GM12878 (cell line): ENCODE data around the gene AGAP1. TPM values are rescaled to one million over a fixed set of nuclear protein-coding genes. Genes with fewer than 3 reads are reported as not detected.

ENCODE experiments used
- ATAC-seq: fragments of 200-7000 bp; cut with Tn5 transposase; 3 replicates; pipeline ENCODE4 v1.9.1; 2020; ENCODE audit warnings: mild to moderate bottlenecking, moderate library complexity
- BruUV-seq: library from RNA; stranded (reverse); fragments of 400-500 nt; replicated peaks from 2 replicates; lab custom pipeline; 2021; lab: Mats Ljungman, UMichigan
- CTCF ChIA-PET: fragments of 300-600 bp; sonication (Branson Sonifier 250); formaldehyde crosslinking; extraction: SDS; loops from one replicate; lab custom pipeline; 2021; ENCODE audit warnings: inconsistent platforms; lab: Yijun Ruan, JAX
- POLR2A ChIA-PET: fragments of 350-600 bp; formaldehyde crosslinking; extraction: SDS; loops from one replicate; lab custom pipeline; 2021; ENCODE audit warnings: inconsistent platforms; lab: Charles Lee
- RAD21 ChIA-PET: fragments of 300-600 bp; sonication (Branson Sonifier 250); formaldehyde crosslinking; loops from one replicate; lab custom pipeline; 2023; ENCODE audit warnings: antibody characterized with exemption; ENCODE audit not compliant: unreplicated experiment; lab: Charles Lee
- SMC1A ChIA-PET: fragments of 300-600 bp; sonication (Branson Sonifier 250); formaldehyde crosslinking; loops from one replicate; lab custom pipeline; 2023; ENCODE audit not compliant: unreplicated experiment, uncharacterized antibody; lab: Charles Lee
- DNase-seq: peaks from one replicate; pipeline ENCODE4 v3.0.0-alpha.2; 2011; ENCODE audit warnings: low read depth, low spot score
- FAIRE-seq: peaks from 3 replicates; lab custom pipeline; 2011; peaks lifted over from hg19 to GRCh38; lab: Jason Lieb, UNC
- H2AFZ ChIP-seq: 2 replicates; pipeline ENCODE4 v1.6.0; 2011; ENCODE audit warnings: low read depth, low read length, control low read depth; ENCODE audit not compliant: control insufficient read depth
- H3K27ac ChIP-seq: 2 replicates; pipeline ENCODE4 v1.5.1; 2011; ENCODE audit warnings: control low read depth; ENCODE audit not compliant: control insufficient read depth, insufficient read depth
- H3K27me3 ChIP-seq, 2 experiments: replicated peaks in 1 of 2; 2 replicates each; pipeline versions ENCODE4 v1.6.0 to v1.6.1; 2011; ENCODE audit warnings: low read length in 1 of 2; ENCODE audit not compliant: control insufficient read depth in 2 of 2, insufficient read depth in 2 of 2
- H3K36me3 ChIP-seq, 2 experiments: 2 replicates each; pipeline ENCODE4 v1.5.1; 2011; ENCODE audit warnings: low read length in 1 of 2; ENCODE audit not compliant: control insufficient read depth in 2 of 2, insufficient read depth in 2 of 2
- H3K4me1 ChIP-seq: 2 replicates; pipeline ENCODE4 v1.6.1; 2011; ENCODE audit warnings: mild to moderate bottlenecking, low read length, moderate library complexity, mixed read lengths; ENCODE audit not compliant: control insufficient read depth, insufficient read depth
- H3K4me2 ChIP-seq: 2 replicates; pipeline ENCODE4 v1.6.0; 2011; ENCODE audit warnings: control low read depth; ENCODE audit not compliant: control insufficient read depth, insufficient read depth
- H3K4me3 ChIP-seq: fragments of 200-600 bp; sonication (generic); 2 replicates; pipeline ENCODE4 v1.5.1; 2016
- H3K79me2 ChIP-seq: 2 replicates; pipeline ENCODE4 v1.6.0; 2011; ENCODE audit warnings: low read length; ENCODE audit not compliant: control insufficient read depth, insufficient read depth
- H3K9ac ChIP-seq: 2 replicates; pipeline ENCODE4 v1.8.0; 2011; ENCODE audit warnings: low read length, control low read depth, mixed read lengths; ENCODE audit not compliant: control insufficient read depth, insufficient read depth
- H3K9me3 ChIP-seq: replicated peaks from 3 replicates; pipeline ENCODE4 v1.5.1; 2011; ENCODE audit warnings: mild to moderate bottlenecking, low read length; ENCODE audit not compliant: control insufficient read depth, insufficient read depth
- H4K20me1 ChIP-seq: 2 replicates; pipeline ENCODE4 v1.6.0; 2011; ENCODE audit not compliant: control insufficient read depth, insufficient read depth
- CREM ChIP-seq: IDR thresholded peaks from 2 replicates; pipeline ENCODE4 v1.6.1; 2014; ENCODE audit warnings: antibody characterized with exemption, low read depth
- POLR2AphosphoS5 ChIP-seq: IDR thresholded peaks from 2 replicates; pipeline ENCODE4 v1.6.1; 2011; ENCODE audit warnings: mild to moderate bottlenecking, low read length, inconsistent platforms
- RAD21 ChIP-seq: IDR thresholded peaks from 2 replicates; pipeline ENCODE4 v1.6.1; 2011; ENCODE audit warnings: mild to moderate bottlenecking, low read depth, low read length, moderate library complexity; ENCODE audit not compliant: insufficient read depth
- ZBTB40 ChIP-seq: fragments of 450-650 bp; IDR thresholded peaks from 2 replicates; pipeline ENCODE4 v1.6.1; 2016; ENCODE audit warnings: mild to moderate bottlenecking, moderate library complexity, borderline replicate concordance
- WGBS: methylation state at CpG from one replicate; pipeline ENCODE4 v1.1.6; 2016; ENCODE audit warnings: low lambda C conversion rate; ENCODE audit not compliant: insufficient replicate concordance, insufficient coverage; ENCODE audit errors: missing lambda C conversion rate; 5-methylcytosine and 5-hydroxymethylcytosine counted together
- in situ Hi-C: fragments of 300-500 bp; cut with MboI; formaldehyde crosslinking; loops from 9 replicates; pipeline ENCODE4 v1.14.3; 2018; ENCODE audit warnings: mixed read lengths
- intact Hi-C: fragments of 100-400 bp; cut with micrococcal nuclease; formaldehyde crosslinking; loops from one replicate; pipeline ENCODE4 v1.14.2; 2022; ENCODE audit not compliant: unreplicated experiment
- polyA plus RNA-seq, 11 experiments: library from polyadenylated mRNA; depleted of rRNA in 4 of 11; unstranded in 6 of 11; stranded (reverse) in 5 of 11; fragments of >200 nt; fragmentation: Nextera tagmentation in 4 of 11; fragmentation: Illumina TruSeq in 1 of 11; extraction: Ambion mirVana in 4 of 11; extraction: Trizol in 1 of 11; gene quantifications; 1 replicate in 1 of 11; 2 replicates in 10 of 11; pipeline versions ENCODE4 v1.2.1 to v1.2.3, GENCODE V29; 2011 to 2016; ENCODE audit warnings: inconsistent platforms in 2 of 11, missing spikeins in 2 of 11, low read depth in 1 of 11
- total RNA-seq, 4 experiments: library from RNA; depleted of rRNA in 3 of 4; stranded (reverse); fragments of >200 nt in 3 of 4; fragmentation: Illumina TruSeq in 1 of 4; extraction: Trizol in 1 of 4; gene quantifications; 2 replicates each; pipeline versions ENCODE4 v1.2.1 to v1.2.3, GENCODE V29; 2013 to 2021

Gene AGAP1
- total and polyA plus RNA-seq, 10 of the 15 experiments (the other 5 are each of a cell fraction or from before 2014, with no cell fraction given) = 0.05 to 0.15 (median 0.06) TPM; not detected in 7

DNA sequence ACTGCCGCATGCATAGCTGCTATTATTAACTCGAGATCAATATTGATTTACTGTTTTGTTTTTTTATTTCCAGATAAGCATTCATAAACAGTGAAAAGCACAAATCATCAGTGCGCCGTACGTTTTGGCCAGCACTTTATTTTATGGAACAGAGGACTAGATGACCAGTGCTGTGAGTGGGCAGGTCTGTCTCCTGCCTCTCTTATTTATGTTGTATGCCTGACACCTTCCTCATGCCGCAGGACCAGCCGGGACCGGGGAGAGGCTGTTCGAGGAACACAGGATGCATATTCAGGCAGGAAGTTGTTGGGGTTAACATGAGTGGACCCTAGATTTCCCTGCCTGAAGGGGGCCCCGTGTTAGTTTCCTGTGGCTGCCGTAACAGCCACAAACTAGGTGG is 72.6 kb downstream of the AGAP1 start (continued):
- no peak for TF ChIP-seq CREM
- TF ChIP-seq, all 136 proteins: peak for 0

- intact Hi-C loops (no loop called here), in situ Hi-C loops (no loop called here)
- Histone ChIP-seq H3K36me3 (no peaks in the 10 kb centered on the region), H2AFZ (no peak overlapping the region), H3K4me3 (no peak overlapping the region), H3K4me1 (peaks cover 15% of the 10 kb centered on the region), H4K20me1 (no peaks in the 10 kb centered on the region), H3K27me3 (no peaks in the 10 kb centered on the region), H3K4me2 (no peak overlapping the region), H3K9ac (no peak overlapping the region), H3K27ac (no peak overlapping the region), H3K9me3 (no peaks in the 10 kb centered on the region; the same call in 1 of the 3 replicates), H3K79me2 (no peaks in the 10 kb centered on the region)
- ChIA-PET CTCF (no interaction called here), SMC1A (no interaction called here), POLR2A (no interaction called here), RAD21 (no interaction called here)
- no TSS peak for BruUV-seq
- FAIRE-seq (no peak), ATAC-seq (no peak), DNase-seq (no peak)
- WGBS = 36% methylated on average over 8 of the region's 10 CpGs
- TF ChIP-seq POLR2AphosphoS5 (no peak), RAD21 (no peak), ZBTB40 (no peak)
Observed at GRCh38 chr2:235566931-235567495, 73.2 kb downstream of the AGAP1 start.
